SK-N-MC (cell line): Measurements from ENCODE around the gene PRPF40B.
A peak's percentile ranks its signal among the peaks of the same experiment; 100 is the strongest.

ENCODE experiments used
- DNase-seq: peaks from one replicate; pipeline ENCODE4 v3.0.0-alpha.2; 2011; ENCODE audit warnings: low read depth, low spot score
- H3K27ac ChIP-seq: fragments of 200-600 bp; sonication (generic); 2 replicates; pipeline ENCODE4 v1.5.1; 2016; ENCODE audit warnings: mixed run types
- H3K36me3 ChIP-seq: fragments of 200-600 bp; sonication (generic); 2 replicates; pipeline ENCODE4 v1.6.1; 2017; ENCODE audit warnings: antibody characterized with exemption, low read length, mixed read lengths; ENCODE audit not compliant: insufficient read depth
- H3K4me3 ChIP-seq: fragments of 200-600 bp; sonication (generic); 2 replicates; pipeline ENCODE4 v1.5.1; 2016
- H3K9ac ChIP-seq: fragments of 200-600 bp; sonication (generic); 2 replicates; pipeline ENCODE4 v1.8.0; 2017; ENCODE audit warnings: mixed run types, mixed read lengths; ENCODE audit not compliant: insufficient read length
- H3K9me3 ChIP-seq: fragments of 200-600 bp; sonication (generic); 2 replicates; pipeline ENCODE4 v1.6.1; 2017; ENCODE audit warnings: low read depth, mild to moderate bottlenecking, antibody characterized with exemption, low read length, moderate library complexity, mixed read lengths
- EZH2 ChIP-seq: fragments of 200-600 bp; sonication (generic); IDR thresholded peaks from one replicate; pipeline ENCODE4 v1.6.1; 2017; ENCODE audit warnings: antibody characterized with exemption
- FOXP2 ChIP-seq: optimal IDR thresholded peaks from 2 replicates; pipeline ENCODE3; 2011; ENCODE audit warnings: mild to moderate bottlenecking, moderate library complexity; ENCODE audit not compliant: insufficient read depth; ENCODE audit errors: extremely low read length, control extremely low read depth
- POLR2AphosphoS5 ChIP-seq: IDR thresholded peaks from 2 replicates; pipeline ENCODE4 v1.6.1; 2012; ENCODE audit warnings: mild to moderate bottlenecking, low read depth, low read length, borderline replicate concordance

Gene PRPF40B

DNA sequence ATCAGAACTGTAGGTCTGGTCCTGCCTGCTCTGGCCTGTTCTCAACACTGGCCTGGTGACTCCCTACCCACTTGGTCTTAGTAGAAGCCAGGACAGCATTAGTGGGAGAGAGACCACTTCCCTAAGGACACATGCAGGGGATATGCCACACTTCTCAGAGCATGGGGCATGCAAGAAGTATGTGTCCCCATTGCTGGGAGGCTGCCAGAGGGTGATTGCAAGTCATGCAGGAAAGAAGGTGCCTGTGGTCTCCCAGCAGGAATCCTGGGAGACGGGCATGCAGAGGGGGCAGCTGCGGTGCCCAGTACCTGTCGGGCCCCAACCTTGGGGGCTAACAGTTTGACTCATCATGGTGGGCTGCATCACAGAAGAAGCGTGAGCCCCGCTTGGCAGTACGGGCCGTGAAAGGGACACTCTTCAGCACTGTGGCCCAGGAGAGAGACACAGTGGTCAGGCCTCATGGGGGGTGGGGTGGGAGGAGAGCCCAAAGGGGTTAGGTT, 23.0 kb downstream of the PRPF40B start:
- Histone ChIP-seq H3K9me3 (no peaks in the 10 kb centered on the region), H3K27ac (no peak overlapping the region), H3K9ac (no peak overlapping the region), H3K36me3 (peaks cover 50% of the 10 kb centered on the region), H3K4me3 (no peak overlapping the region)
- DNase-seq: no peak
- TF ChIP-seq FOXP2 (no peak), POLR2AphosphoS5 (no peak), EZH2 (no peak)

DNA sequence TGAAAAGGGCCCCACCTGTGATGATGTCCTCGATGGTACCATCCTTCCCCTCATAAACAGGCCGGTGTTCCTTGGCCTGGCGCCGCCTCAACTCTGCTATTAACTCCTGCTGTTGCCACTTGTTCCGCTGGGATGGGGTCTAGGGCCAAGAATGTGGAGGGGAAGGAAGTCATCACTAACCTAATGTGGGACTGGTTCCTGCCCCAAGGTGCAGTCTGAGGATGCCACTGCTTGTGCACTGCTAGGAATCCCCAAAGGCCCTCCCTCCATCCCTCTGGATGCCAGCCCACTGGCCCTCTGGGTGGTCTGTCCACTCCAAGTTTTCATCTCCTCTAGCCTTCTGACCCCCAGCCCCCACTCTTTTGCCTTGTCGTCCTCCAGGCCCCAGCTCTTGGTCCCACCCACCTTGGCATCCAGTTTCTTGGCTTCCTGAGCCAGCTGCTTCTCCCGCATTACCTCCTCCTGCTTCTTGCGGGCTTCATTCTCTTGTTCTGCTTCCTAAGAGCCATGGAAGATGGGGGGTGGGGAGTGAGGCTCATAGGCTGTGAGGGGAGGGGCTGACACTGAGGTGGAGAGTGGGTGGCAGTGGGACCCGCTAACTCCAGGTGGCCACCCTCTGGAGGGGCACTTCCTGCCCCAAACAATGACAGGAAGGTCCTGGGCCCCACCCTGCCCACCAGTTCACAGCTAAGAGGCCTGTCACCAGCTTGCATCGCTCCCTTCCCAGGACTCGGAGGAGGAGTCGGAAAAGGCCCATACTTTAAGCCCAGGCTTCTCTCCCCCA, 23.7 kb downstream of the PRPF40B start:
- no peak for TF ChIP-seq POLR2AphosphoS5
- no peak for TF ChIP-seq FOXP2
- TF ChIP-seq EZH2: no peak
- no peak for DNase-seq
- Histone ChIP-seq H3K9me3 (no peaks in the 10 kb centered on the region), H3K9ac (no peak overlapping the region), H3K27ac (peak overlapping the region; percentile 79; the same call in 1 of the 2 replicates), H3K36me3 (peaks cover 50% of the 10 kb centered on the region), H3K4me3 (no peak overlapping the region)

DNA sequence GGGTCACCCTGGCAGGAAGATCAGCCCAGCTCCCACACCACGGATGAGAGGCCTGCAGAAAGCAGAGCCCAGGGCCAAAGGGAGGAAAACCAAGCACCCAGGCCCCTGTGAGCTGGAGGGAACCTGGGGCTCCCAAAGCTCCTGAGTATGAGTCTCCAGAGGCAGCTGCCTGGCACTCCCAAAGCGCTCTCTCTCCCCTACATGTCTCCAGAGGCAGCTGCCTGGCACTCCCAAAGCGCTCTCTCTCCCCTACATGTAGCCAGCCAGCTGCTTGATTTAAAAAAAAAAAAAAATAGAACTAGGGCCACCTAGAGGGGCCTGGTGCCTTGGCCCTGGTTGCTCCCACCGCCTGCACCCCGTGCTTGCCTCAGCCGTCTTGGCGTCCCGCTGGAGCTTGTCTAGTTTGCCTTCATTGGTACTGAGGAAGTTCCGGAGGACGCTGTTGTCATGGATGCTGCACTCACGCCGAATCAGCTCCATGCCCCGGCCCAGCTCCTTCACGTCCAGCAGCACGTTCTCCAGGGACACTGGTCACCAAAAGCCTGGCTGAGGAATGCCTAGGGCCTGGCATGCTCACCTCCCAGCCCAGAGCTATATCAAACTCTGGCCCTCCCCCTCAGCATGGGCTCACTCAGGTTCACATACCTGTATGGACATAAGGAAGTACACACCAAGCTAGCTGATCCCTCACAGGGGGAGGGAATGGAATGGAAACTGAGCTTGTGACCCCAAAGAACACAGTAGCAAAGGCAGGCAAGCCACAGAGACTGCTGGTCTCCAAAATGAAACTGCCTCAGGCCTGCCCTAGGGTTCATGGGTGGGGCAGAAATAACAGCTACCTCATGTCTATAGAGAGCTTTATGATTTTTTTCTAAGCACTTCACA, 24.7 kb downstream of the PRPF40B start:
- DNase-seq: no peak
- Histone ChIP-seq H3K27ac (peak overlapping the region; percentile 79; the same call in 1 of the 2 replicates), H3K36me3 (peaks cover 43% of the 10 kb centered on the region), H3K9me3 (no peaks in the 10 kb centered on the region), H3K9ac (no peak overlapping the region), H3K4me3 (no peak overlapping the region)
- TF ChIP-seq EZH2: no peak
- no peak for TF ChIP-seq FOXP2
- TF ChIP-seq POLR2AphosphoS5: no peak

DNA sequence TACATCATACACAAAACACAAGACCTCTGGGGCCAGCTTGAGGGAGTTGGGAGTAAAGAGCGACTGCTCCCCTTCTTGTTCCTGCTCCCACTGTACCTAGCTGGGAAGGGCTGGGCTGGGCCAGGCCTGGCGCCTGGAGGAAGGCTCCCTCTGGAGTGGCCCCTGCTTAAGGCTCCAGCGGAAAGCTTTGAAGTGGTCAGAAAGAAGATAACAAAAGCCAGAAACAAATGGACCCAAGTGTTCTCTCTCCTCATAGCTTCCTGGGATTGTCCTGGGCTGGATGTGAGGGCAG, 25.3 kb downstream of the PRPF40B start:
- Histone ChIP-seq H3K9ac (no peak overlapping the region), H3K9me3 (no peaks in the 10 kb centered on the region), H3K36me3 (peaks cover 37% of the 10 kb centered on the region), H3K27ac (no peak overlapping the region), H3K4me3 (no peak overlapping the region)
- TF ChIP-seq FOXP2 (no peak), EZH2 (no peak), POLR2AphosphoS5 (no peak)
- no peak for DNase-seq

DNA sequence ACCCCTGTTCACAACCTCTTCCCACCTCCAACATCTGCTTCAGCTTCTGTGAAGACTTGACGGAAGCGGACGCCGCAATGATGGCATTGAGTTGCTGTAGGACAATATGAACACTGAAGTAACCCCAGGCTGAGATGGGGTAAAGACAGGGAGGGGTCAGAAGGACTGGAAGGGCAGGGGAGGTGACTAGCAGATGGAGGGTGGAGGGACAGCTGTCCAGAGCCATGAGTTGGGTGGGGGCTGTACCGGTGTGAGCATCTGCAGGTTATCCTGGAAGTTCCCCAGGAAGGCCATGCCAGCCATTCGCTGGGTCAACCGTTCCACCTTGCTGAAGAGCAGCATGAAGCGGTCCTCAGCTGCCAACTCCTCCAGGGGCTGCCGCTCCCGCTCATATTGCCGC, 26.1 kb downstream of the PRPF40B start:
- TF ChIP-seq FOXP2 (no peak), EZH2 (no peak), POLR2AphosphoS5 (no peak)
- DNase-seq: no peak
- Histone ChIP-seq H3K4me3 (no peak overlapping the region), H3K9me3 (no peaks in the 10 kb centered on the region), H3K27ac (no peak overlapping the region), H3K9ac (no peak overlapping the region), H3K36me3 (peaks cover 32% of the 10 kb centered on the region)

DNA sequence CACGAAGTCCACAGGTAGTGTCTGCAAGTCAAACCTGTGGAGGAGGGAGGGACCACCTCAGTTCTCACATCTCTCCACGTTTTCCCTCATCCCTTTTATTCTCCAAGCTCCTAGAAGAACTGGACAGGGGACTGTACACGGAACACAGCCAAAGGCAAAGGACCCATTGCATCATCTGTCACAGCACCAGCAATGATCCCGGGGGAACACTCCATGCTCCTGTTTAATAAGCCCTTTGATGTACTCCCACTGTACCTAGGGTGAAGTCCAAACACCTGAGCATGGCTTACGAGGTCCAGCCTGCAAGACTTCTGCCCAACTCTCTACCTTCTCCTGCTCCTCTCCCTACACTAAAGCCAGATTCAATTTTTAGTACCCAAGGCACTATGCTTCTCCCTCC, 26.5 kb downstream of the PRPF40B start:
- H3K27ac ChIP-seq: no peak overlapping the region
- no peak for TF ChIP-seq EZH2
- TF ChIP-seq FOXP2: no peak
- TF ChIP-seq POLR2AphosphoS5: no peak
- peaks cover 37% of the 10 kb centered on the region for H3K36me3 ChIP-seq
- no peak overlapping the region for H3K4me3 ChIP-seq
- no peaks in the 10 kb centered on the region for H3K9me3 ChIP-seq
- DNase-seq: no peak
- H3K9ac ChIP-seq: no peak overlapping the region

DNA sequence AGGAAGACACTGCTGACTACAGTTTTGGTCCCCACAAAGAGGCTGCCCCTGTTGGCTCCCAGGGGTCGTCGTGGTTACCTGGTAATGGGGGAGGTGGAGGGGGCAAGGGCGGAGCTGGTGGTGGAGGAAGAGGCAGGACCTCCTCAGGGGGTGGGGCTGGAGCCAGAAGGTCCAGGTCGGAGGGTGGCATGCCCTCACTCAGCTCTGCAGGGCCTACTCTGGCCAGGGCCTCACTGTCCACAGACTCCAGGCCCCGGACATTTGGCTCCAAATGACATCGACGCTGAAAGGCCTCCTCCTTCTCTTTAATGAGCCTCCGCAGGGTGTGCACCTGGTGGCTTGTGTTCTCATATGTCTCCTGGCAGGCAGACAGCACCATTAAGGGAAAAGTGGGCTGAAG, 28.5 kb downstream of the PRPF40B start:
- no peak overlapping the region for H3K9ac ChIP-seq

DNA sequence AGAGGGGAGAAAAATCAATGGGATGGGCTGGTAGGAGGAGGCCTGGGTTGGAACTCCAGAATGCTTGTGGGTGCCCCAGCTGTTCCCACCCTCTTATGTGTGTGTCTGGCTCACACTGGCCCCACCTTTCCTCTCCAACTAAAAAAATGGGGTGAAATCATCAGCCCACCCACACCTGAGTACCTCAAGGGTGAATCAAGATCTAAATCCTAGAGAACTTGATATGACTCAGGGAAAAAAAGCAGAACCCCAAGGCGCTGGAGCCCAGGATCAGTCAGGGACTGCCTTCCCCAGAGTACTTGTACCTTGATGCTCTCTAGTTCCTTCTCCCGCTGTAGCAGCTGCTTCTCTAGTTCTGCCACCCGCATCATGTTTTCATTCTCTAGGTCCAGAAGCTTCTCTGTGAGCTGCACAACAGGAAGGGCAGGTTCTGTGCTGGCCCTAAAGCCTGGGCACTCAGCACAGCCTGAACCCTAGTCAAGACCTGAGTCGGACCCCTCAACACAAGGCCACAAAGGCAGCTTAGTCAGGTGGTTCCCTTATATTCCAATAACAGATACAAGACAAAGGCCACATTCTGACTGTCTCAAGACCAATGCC, 29.7 kb downstream of the PRPF40B start:
- Histone ChIP-seq H3K4me3 (no peak overlapping the region), H3K9ac (no peak overlapping the region), H3K9me3 (no peaks in the 10 kb centered on the region), H3K27ac (no peak overlapping the region), H3K36me3 (peaks cover 16% of the 10 kb centered on the region; the same call in 1 of the 2 replicates)
- no peak for DNase-seq
- no peak for TF ChIP-seq FOXP2
- no peak for TF ChIP-seq POLR2AphosphoS5
- no peak for TF ChIP-seq EZH2

More for the DNA sequence above, 28.5 kb downstream of the PRPF40B start:
- no peak overlapping the region for H3K27ac ChIP-seq
- H3K9me3 ChIP-seq: no peaks in the 10 kb centered on the region
- peaks cover 18% of the 10 kb centered on the region; the same call in 1 of the 2 replicates for H3K36me3 ChIP-seq
- no peak for TF ChIP-seq EZH2
- TF ChIP-seq FOXP2: no peak
- no peak for TF ChIP-seq POLR2AphosphoS5
- H3K4me3 ChIP-seq: no peak overlapping the region
- no peak for DNase-seq
